Panc1 (cell line): ENCODE data around the gene TNFAIP3.
"Not testable (repeated sequence)": the region's sequence is repeated elsewhere in the genome, so short reads cannot be mapped to it uniquely, and the experiment has no call there.

Source experiments
- CTCF ChIP-seq: fragments of 450-650 bp; IDR thresholded peaks from 2 replicates; pipeline ENCODE4 v1.5.1; 2017; ENCODE audit warnings: mild to moderate bottlenecking
- POLR2AphosphoS5 ChIP-seq: IDR thresholded peaks from 2 replicates; pipeline ENCODE4 v1.6.1; 2012; ENCODE audit warnings: mild to moderate bottlenecking, low read depth, low read length, moderate library complexity
- REST ChIP-seq, 2 experiments: IDR thresholded peaks; 2 replicates each; pipeline ENCODE4 v1.6.1; 2011 to 2012; ENCODE audit warnings: low read depth in 2 of 2, control low read depth in 1 of 2, low read length in 1 of 2, mild to moderate bottlenecking in 1 of 2, moderate library complexity in 1 of 2; ENCODE audit not compliant: insufficient read depth in 1 of 2
- TCF7L2 ChIP-seq: IDR thresholded peaks from 2 replicates; pipeline ENCODE4 v1.6.1; 2011; ENCODE audit warnings: mild to moderate bottlenecking, low read depth, low read length, inconsistent platforms

DNA sequence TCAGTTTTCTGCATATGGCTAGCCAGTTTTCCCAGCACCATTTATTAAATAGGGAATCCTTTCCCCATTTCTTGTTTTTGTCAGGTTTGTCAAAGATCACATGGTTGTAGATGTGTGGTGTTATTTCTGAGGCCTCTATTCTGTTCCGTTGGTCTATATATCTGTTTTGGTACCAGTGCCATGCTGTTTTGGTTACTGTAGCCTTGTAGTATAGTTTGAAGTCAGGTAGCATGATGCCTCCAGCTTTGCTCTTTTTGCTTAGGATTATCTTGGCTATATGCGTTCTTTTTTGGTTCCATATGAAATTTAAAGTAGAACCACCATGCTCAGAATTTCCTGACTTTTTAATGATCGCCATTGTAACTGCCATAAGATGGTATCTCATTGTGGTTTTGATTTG lies 19.2 kb downstream of the TNFAIP3 start:
- not testable (repeated sequence) for TF ChIP-seq POLR2AphosphoS5; CTCF; REST (IDR thresholded peaks at IDR 0.05; ENCODE audit: insufficient read depth in 1 of 2, low read depth in 2 of 2, low read length in 1 of 2); TCF7L2
